ENCODE data around the gene CAPS2. TPM values are rescaled to one million over a fixed set of nuclear protein-coding genes. Genes with fewer than 3 reads are reported as not detected.

The CAPS2 gene
- polyA plus RNA-seq, 1 donor (not counting 4 experiments of a cell fraction or from before 2014, with no cell fraction given) = 2.2 TPM

DNA sequence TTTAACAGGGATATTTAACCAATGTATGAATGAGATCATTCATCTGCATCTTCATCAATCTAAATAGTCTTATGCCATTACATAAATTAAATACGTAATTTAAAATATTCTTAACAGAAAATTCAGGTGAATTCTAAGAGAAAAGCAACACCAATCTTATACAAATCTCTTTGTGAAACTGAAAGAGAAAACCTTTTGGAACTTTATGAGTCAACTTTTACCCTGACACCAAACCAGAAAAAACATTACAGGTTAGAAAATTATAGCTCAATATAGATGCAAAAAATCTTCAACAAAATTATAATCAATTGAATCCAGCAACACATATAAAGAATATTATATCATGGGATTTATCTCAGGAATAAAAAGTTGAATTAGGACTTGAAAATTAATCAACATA is 7.8 kb upstream of the CAPS2 start:
- H3K79me2 ChIP-seq (ENCODE audit: control insufficient read depth, insufficient read depth, low read length) = no peaks in the 10 kb centered on the region
- no peak overlapping the region for H3K27ac ChIP-seq (ENCODE audit: control insufficient read depth, insufficient read depth, low read length)
- no peak for FAIRE-seq
- H3K9me3 ChIP-seq (ENCODE audit: control insufficient read depth, low read depth, low read length) = no peaks in the 10 kb centered on the region
- H2AFZ ChIP-seq (ENCODE audit: control insufficient read depth, low read length) = no peak overlapping the region
- no peak for DNase-seq (ENCODE audit: low read depth, low spot score)
- H3K4me3 ChIP-seq (ENCODE audit: control insufficient read depth in 2 of 3, extremely low read depth in 1 of 3, insufficient read depth in 2 of 3, low read depth in 1 of 3, low read length in 3 of 3) = no peak overlapping the region
- no peak overlapping the region for H3K4me2 ChIP-seq (ENCODE audit: control insufficient read depth, extremely low read depth, insufficient read depth, low read depth, low read length)
- no peak for TF ChIP-seq EZH2 (IDR thresholded peaks at IDR 0.05; ENCODE audit: low read length)
- TF ChIP-seq, protein P1, sequence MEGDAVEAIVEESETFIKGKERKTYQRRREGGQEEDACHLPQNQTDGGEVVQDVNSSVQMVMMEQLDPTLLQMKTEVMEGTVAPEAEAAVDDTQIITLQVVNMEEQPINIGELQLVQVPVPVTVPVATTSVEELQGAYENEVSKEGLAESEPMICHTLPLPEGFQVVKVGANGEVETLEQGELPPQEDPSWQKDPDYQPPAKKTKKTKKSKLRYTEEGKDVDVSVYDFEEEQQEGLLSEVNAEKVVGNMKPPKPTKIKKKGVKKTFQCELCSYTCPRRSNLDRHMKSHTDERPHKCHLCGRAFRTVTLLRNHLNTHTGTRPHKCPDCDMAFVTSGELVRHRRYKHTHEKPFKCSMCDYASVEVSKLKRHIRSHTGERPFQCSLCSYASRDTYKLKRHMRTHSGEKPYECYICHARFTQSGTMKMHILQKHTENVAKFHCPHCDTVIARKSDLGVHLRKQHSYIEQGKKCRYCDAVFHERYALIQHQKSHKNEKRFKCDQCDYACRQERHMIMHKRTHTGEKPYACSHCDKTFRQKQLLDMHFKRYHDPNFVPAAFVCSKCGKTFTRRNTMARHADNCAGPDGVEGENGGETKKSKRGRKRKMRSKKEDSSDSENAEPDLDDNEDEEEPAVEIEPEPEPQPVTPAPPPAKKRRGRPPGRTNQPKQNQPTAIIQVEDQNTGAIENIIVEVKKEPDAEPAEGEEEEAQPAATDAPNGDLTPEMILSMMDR (optimal IDR thresholded peaks at IDR 0.05 in 1 of 3, IDR thresholded peaks at IDR 0.05 in 1 of 3, conservative IDR thresholded peaks at IDR 0.05 in 1 of 3; ENCODE audit: extremely low read depth in 1 of 3, insufficient read depth in 2 of 3, low read length in 3 of 3) = no peak
- H3K9ac ChIP-seq (ENCODE audit: control insufficient read depth, extremely low read depth, insufficient read depth, low read length) = no peak overlapping the region
- dilution Hi-C loops (cut with MboI; ENCODE audit: extremely low pct_ligation_motif_present, low sequenced_read_pairs) = no loop called here
- peaks cover 6% of the 10 kb centered on the region for H3K4me1 ChIP-seq (ENCODE audit: control insufficient read depth, extremely low read depth, insufficient read depth, low read length)
- no peaks in the 10 kb centered on the region for H3K9me1 ChIP-seq (ENCODE audit: control insufficient read depth, extremely low read depth, insufficient read depth, low read length)
- H4K20me1 ChIP-seq (ENCODE audit: control insufficient read depth, extremely low read depth, insufficient read depth, low read length) = no peaks in the 10 kb centered on the region
- H3K36me3 ChIP-seq (ENCODE audit: control insufficient read depth in 2 of 2, extremely low read depth in 1 of 2, insufficient read depth in 2 of 2, low read length in 2 of 2) = no peaks in the 10 kb centered on the region
- H3K27me3 ChIP-seq (ENCODE audit: control insufficient read depth, extremely low read depth, insufficient read depth, low read length) = no peaks in the 10 kb centered on the region

DNA sequence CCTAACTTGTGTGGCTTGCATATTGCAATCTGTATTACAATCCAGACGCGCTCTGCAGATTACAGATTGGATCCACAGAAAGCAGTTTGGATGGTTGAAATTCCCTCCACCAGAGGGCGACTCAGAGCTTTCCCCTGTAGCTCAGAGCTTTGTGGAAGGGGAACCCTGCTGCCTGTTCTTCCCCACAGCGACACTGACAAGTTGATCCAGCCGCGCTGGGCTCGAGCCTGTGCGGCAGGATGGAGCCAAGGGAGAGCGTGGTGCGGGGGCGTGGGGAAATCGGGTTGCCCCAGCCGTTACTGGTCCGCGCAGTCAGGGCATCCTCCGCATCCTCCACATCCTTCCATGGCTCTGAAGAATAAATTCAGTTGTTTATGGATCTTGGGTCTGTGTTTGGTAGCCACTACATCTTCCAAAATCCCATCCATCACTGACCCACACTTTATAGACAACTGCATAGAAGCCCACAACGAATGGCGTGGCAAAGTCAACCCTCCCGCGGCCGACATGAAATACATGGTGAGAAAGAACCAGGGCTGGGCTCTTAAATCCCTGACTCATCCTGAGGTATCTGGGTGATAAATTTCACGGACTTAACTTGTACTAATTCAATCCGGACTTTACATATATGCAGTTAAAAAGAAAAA is 4.4 kb upstream of the CAPS2 start, which contains the start of gene GLIPR1L1:
GLIPR1L1 (plus strand) TSS at position 287 of the 647 bp plus-strand sequence; CDS start at position 346, 59 bp downstream.
- Histone ChIP-seq H3K4me1 (ENCODE audit: control insufficient read depth, extremely low read depth, insufficient read depth, low read length) (peaks cover 10% of the 10 kb centered on the region), H3K36me3 (ENCODE audit: control insufficient read depth in 2 of 2, extremely low read depth in 1 of 2, insufficient read depth in 2 of 2, low read length in 2 of 2) (no peaks in the 10 kb centered on the region), H4K20me1 (ENCODE audit: control insufficient read depth, extremely low read depth, insufficient read depth, low read length) (no peaks in the 10 kb centered on the region), H3K79me2 (ENCODE audit: control insufficient read depth, insufficient read depth, low read length) (no peaks in the 10 kb centered on the region), H3K9me3 (ENCODE audit: control insufficient read depth, low read depth, low read length) (no peaks in the 10 kb centered on the region), H3K27ac (ENCODE audit: control insufficient read depth, insufficient read depth, low read length) (peak within 1 kb of the TSS; percentile 34), H2AFZ (ENCODE audit: control insufficient read depth, low read length) (peak within 1 kb of the TSS; percentile 91), H3K9me1 (ENCODE audit: control insufficient read depth, extremely low read depth, insufficient read depth, low read length) (no peaks in the 10 kb centered on the region), H3K4me2 (ENCODE audit: control insufficient read depth, extremely low read depth, insufficient read depth, low read depth, low read length) (peak within 1 kb of the TSS; percentile 88), H3K27me3 (ENCODE audit: control insufficient read depth, extremely low read depth, insufficient read depth, low read length) (no peaks in the 10 kb centered on the region), H3K4me3 (ENCODE audit: control insufficient read depth in 2 of 3, extremely low read depth in 1 of 3, insufficient read depth in 2 of 3, low read depth in 1 of 3, low read length in 3 of 3) (peak within 1 kb of the TSS; percentile 46 to 58 (median 49)), H3K9ac (ENCODE audit: control insufficient read depth, extremely low read depth, insufficient read depth, low read length) (peak within 1 kb of the TSS; percentile 53)
- peak; percentile 87 for FAIRE-seq
- no peak for TF ChIP-seq EZH2 (IDR thresholded peaks at IDR 0.05; ENCODE audit: low read length)
- TF ChIP-seq, protein P1 (optimal IDR thresholded peaks at IDR 0.05 in 1 of 3, IDR thresholded peaks at IDR 0.05 in 1 of 3, conservative IDR thresholded peaks at IDR 0.05 in 1 of 3; ENCODE audit: extremely low read depth in 1 of 3, insufficient read depth in 2 of 3, low read length in 3 of 3) = peak; percentile 80 to 89 (median 89)
- DNase-seq (ENCODE audit: low read depth, low spot score) = peak; percentile 26
- dilution Hi-C loops (cut with MboI; ENCODE audit: extremely low pct_ligation_motif_present, low sequenced_read_pairs) = no loop called here
